Osteoblast (primary cell): ENCODE data around the gene CASKIN1. TPM values are rescaled to one million over a fixed set of nuclear protein-coding genes. Genes with fewer than 3 reads are reported as not detected.

ENCODE experiments used
- DNase-seq: peaks from one replicate; pipeline ENCODE4 v3.0.0; 2011; ENCODE audit warnings: low spot score, mixed read lengths; ENCODE audit not compliant: insufficient read length; ENCODE audit errors: missing footprints
- H2AFZ ChIP-seq: 2 replicates; pipeline ENCODE4 v1.6.0; 2011; ENCODE audit warnings: mild to moderate bottlenecking, low read length
- H3K27ac ChIP-seq: 2 replicates; pipeline ENCODE4 v1.5.1; 2011; ENCODE audit warnings: mild to moderate bottlenecking, low read depth, low read length, moderate library complexity
- H3K27me3 ChIP-seq: 2 replicates; pipeline ENCODE4 v1.6.0; 2012; ENCODE audit warnings: mild to moderate bottlenecking, control low read depth, inconsistent platforms, low read length, moderate library complexity; ENCODE audit not compliant: insufficient read depth
- H3K36me3 ChIP-seq: 2 replicates; pipeline ENCODE4 v1.5.1; 2011; ENCODE audit warnings: mild to moderate bottlenecking, low read length, control low read depth, moderate library complexity; ENCODE audit not compliant: insufficient read depth
- H3K4me1 ChIP-seq: 2 replicates; pipeline ENCODE4 v1.5.1; 2011; ENCODE audit warnings: mild to moderate bottlenecking, low read length, control low read depth, moderate library complexity; ENCODE audit not compliant: insufficient read depth
- H3K4me2 ChIP-seq: 2 replicates; pipeline ENCODE4 v1.6.0; 2011; ENCODE audit warnings: mild to moderate bottlenecking, low read length; ENCODE audit not compliant: insufficient read depth
- H3K4me3 ChIP-seq: fragments of 200-600 bp; sonication (generic); 3 replicates; pipeline ENCODE4 v1.5.1; 2012; ENCODE audit warnings: mild to moderate bottlenecking, low read length, inconsistent platforms; ENCODE audit not compliant: insufficient read depth
- H3K79me2 ChIP-seq: 2 replicates; pipeline ENCODE4 v1.6.0; 2012; ENCODE audit warnings: mild to moderate bottlenecking, low read length, control low read depth, inconsistent platforms; ENCODE audit not compliant: insufficient read depth
- H3K9me3 ChIP-seq: 2 replicates; pipeline ENCODE4 v1.5.1; 2011; ENCODE audit warnings: low read depth, low read length, control low read depth
- H4K20me1 ChIP-seq: 2 replicates; pipeline ENCODE4 v1.6.0; 2012; ENCODE audit warnings: mild to moderate bottlenecking, low read length, control low read depth; ENCODE audit not compliant: insufficient read depth
- total RNA-seq: library from RNA; depleted of rRNA; stranded (reverse); fragments of >200 nt; gene quantifications from 2 replicates; pipeline ENCODE4 v1.2.3, GENCODE V29; 2012
- TF ChIP-seq, protein P1 (sequence below): IDR thresholded peaks from 2 replicates; pipeline ENCODE4 v1.5.1; 2011; ENCODE audit warnings: mild to moderate bottlenecking, low read depth, low read length, moderate library complexity; ENCODE audit errors: extremely low read depth

CASKIN1 gene
- total RNA-seq, 1 donor = not detected

DNA sequence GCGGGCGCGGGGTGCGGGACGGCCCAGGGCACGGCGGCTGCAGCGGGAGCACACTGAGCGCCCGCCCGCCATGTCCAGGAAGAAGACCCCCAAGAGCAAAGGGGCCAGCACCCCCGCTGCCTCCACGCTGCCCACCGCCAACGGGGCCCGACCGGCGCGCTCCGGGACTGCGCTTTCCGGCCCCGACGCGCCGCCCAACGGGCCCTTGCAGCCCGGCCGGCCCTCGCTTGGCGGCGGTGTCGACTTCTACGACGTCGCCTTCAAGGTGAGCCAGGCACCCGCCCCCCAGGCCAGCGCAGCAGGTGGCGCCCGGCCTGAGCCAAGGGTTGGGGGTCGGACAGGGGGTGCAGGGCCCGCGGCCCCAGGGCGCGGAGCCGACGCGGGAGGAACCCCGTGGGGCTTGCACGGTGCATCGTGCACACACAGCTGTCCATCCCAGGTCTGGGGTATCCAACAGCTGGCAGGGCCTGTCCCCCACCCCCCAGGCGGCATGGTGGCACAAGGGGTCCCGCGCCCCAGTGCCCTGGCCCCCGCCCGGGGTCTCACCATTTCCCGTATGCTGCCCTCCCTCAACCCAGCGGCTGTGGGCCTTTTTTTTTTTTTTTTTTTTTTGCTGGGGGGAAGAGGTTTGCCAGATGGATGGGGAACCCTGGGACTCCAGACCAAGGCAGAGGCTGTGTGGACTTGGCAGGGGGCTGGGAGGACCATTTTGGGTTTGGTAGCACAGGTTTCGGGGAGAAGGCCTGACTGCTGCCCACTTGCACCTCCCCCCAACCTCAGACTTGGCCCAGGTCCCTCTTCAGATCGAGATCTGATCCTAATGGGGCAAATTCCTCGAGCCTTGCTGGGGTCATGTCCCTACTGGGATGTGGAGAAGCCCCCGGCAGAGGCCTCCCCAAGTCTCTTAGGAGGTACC, 47.4 kb downstream of the CASKIN1 start:
- H3K4me3 ChIP-seq = peak overlapping the region; percentile 65
- H4K20me1 ChIP-seq = peaks cover 74% of the 10 kb centered on the region
- H3K4me2 ChIP-seq = peak overlapping the region; percentile 78

DNA sequence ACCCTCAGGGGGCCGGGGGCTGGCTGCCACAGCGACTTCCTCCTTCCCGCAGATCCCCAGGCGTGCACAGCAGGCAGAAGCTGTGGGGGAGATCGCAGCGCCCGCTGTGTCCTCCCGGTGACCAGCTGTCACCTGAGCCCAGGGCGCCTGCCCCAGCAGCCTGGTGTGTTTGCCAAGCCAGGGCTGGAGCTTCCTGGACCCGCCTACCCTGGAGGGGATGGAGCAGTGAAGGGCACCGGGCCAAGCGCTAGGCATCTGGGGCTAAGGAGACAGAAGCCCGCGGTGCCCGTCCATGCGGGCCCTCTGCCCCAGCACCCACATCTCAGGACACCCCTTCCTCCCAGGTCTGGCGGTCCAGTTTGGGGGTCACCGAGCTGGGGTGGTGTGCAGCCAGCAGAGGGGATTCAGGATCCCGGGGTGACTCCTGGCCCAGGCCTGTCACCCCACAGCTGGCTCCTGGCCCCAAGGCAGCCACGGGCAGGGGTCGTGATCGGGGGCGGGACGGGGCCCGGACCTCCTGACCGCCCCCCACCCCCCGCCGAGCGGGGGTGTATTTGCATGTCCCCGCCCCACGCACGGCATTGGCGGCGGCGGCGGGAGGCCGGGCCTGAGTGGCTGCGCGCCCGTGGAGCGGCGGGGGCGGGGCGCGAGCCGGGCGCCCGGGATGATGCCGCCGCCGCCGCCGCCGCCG, 48.3 kb downstream of the CASKIN1 start, which contains the start of gene RAB26:
Gene RAB26 (plus strand): TSS at position 645 of the 691 bp plus-strand sequence. CDS start 159 bp downstream, outside the sequence.
- Histone ChIP-seq H3K4me1 (peaks cover 39% of the 10 kb centered on the region), H2AFZ (no peak within 1 kb of the TSS), H3K79me2 (peaks cover 27% of the 10 kb centered on the region), H3K9me3 (no peaks in the 10 kb centered on the region), H4K20me1 (peaks cover 66% of the 10 kb centered on the region), H3K27me3 (no peaks in the 10 kb centered on the region), H3K27ac (no peak within 1 kb of the TSS), H3K36me3 (peaks cover 22% of the 10 kb centered on the region), H3K4me3 (peak within 1 kb of the TSS; percentile 65), H3K4me2 (peak within 1 kb of the TSS; percentile 78)
- DNase-seq = peak; percentile 98
- TF ChIP-seq, protein P1, sequence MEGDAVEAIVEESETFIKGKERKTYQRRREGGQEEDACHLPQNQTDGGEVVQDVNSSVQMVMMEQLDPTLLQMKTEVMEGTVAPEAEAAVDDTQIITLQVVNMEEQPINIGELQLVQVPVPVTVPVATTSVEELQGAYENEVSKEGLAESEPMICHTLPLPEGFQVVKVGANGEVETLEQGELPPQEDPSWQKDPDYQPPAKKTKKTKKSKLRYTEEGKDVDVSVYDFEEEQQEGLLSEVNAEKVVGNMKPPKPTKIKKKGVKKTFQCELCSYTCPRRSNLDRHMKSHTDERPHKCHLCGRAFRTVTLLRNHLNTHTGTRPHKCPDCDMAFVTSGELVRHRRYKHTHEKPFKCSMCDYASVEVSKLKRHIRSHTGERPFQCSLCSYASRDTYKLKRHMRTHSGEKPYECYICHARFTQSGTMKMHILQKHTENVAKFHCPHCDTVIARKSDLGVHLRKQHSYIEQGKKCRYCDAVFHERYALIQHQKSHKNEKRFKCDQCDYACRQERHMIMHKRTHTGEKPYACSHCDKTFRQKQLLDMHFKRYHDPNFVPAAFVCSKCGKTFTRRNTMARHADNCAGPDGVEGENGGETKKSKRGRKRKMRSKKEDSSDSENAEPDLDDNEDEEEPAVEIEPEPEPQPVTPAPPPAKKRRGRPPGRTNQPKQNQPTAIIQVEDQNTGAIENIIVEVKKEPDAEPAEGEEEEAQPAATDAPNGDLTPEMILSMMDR = no peak

More for the DNA sequence above, 47.4 kb downstream of the CASKIN1 start:
- Histone ChIP-seq H3K4me1 (peaks cover 44% of the 10 kb centered on the region), H3K9me3 (no peaks in the 10 kb centered on the region), H2AFZ (no peak overlapping the region), H3K79me2 (peaks cover 36% of the 10 kb centered on the region), H3K27me3 (no peaks in the 10 kb centered on the region), H3K27ac (no peak overlapping the region), H3K36me3 (peaks cover 31% of the 10 kb centered on the region)
- TF ChIP-seq, protein P1 = no peak
- peak; percentile 94 for DNase-seq

DNA sequence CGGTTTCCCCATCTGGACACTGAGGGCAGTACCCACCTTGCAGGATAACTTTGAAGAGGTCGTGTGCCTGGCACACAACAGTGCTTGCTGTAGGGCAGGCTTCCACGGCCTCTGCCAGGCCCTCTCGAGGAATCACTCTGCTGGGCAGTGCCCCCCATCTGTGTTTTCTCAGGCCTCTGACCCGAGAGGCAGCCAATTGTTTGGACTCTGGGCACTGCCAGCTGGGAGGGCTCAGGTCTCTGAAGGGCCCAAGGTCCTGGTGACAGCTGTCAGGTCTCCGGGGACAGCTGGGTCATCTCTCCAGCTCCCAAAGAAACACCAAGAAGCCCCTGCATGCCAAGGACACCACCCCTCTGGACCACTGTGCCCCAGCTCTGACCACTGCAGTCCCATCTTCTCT, 49.0 kb downstream of the CASKIN1 start:
- H3K4me1 ChIP-seq = peaks cover 32% of the 10 kb centered on the region
- H3K4me3 ChIP-seq = no peak overlapping the region
- H4K20me1 ChIP-seq = peaks cover 58% of the 10 kb centered on the region
- no peaks in the 10 kb centered on the region for H3K27me3 ChIP-seq
- H3K36me3 ChIP-seq = peaks cover 15% of the 10 kb centered on the region
- no peak overlapping the region for H2AFZ ChIP-seq
- H3K9me3 ChIP-seq = no peaks in the 10 kb centered on the region
- TF ChIP-seq, protein P1 = no peak
- H3K79me2 ChIP-seq = peaks cover 20% of the 10 kb centered on the region
- H3K4me2 ChIP-seq = no peak overlapping the region
- peak; percentile 89 for DNase-seq
- H3K27ac ChIP-seq = no peak overlapping the region

DNA sequence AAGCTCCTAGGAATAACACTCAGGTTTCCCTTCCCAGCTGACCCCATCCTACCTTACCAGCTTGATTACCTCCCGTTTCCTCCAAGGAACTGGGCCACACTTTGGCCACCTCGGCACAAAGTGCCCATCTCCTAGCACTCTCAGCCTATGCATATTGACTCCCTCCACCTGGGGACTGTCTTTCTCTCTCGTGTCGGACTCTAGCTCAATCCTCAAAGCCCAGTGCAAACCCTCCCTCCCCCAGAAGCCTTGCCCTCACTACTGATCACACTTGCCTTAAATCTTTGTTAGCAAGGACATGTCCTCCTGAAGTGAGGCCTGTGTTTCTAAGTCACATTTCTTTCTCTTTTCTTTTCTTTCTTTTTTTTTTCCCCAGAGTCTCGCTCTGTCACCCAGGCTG, 50.6 kb downstream of the CASKIN1 start:
- H3K79me2 ChIP-seq = peaks cover 5% of the 10 kb centered on the region
- no peak for DNase-seq
- H3K27me3 ChIP-seq = no peaks in the 10 kb centered on the region
- no peak overlapping the region for H2AFZ ChIP-seq
- peaks cover 43% of the 10 kb centered on the region for H4K20me1 ChIP-seq
- TF ChIP-seq, protein P1 = no peak
- no peaks in the 10 kb centered on the region for H3K9me3 ChIP-seq
- peaks cover 17% of the 10 kb centered on the region for H3K4me1 ChIP-seq
- H3K27ac ChIP-seq = no peak overlapping the region
- H3K36me3 ChIP-seq = no peaks in the 10 kb centered on the region
- no peak overlapping the region for H3K4me3 ChIP-seq
- H3K4me2 ChIP-seq = no peak overlapping the region
